HepG2 (cell line): Measurements from ENCODE around the gene MAPK7. TPM values are rescaled to one million over a fixed set of nuclear protein-coding genes. Genes with fewer than 3 reads are reported as not detected.

Source experiments
- ATF2 ChIP-seq: sonication (generic); formaldehyde crosslinking; IDR thresholded peaks from 2 replicates; pipeline ENCODE4 v1.4.0; 2020; ENCODE audit warnings: missing genetic modification reagents
- HNF1A ChIP-seq, 2 experiments: sonication (generic) in 1 of 2; formaldehyde crosslinking in 1 of 2; IDR thresholded peaks; 2 replicates each; pipeline versions ENCODE4 v1.4.0 to v1.6.1; 2016 to 2020; ENCODE audit warnings: borderline replicate concordance in 1 of 2, low read depth in 1 of 2, mild to moderate bottlenecking in 1 of 2, missing genetic modification reagents in 1 of 2
- HOXD1 ChIP-seq: sonication (generic); formaldehyde crosslinking; IDR thresholded peaks from 2 replicates; pipeline ENCODE4 v1.5.0; 2020; ENCODE audit warnings: missing genetic modification reagents
- IKZF4 ChIP-seq: sonication (generic); formaldehyde crosslinking; IDR thresholded peaks from 2 replicates; pipeline ENCODE4 v1.5.1; 2020; ENCODE audit warnings: borderline replicate concordance, mild to moderate bottlenecking, low read depth, missing genetic modification reagents; ENCODE audit errors: not compliant biosample characterization
- KMT2B ChIP-seq: IDR thresholded peaks from 2 replicates; pipeline ENCODE4 v1.6.1; 2016; ENCODE audit warnings: missing genetic modification reagents, missing compliant biosample characterization
- MIER2 ChIP-seq: IDR thresholded peaks from 2 replicates; pipeline ENCODE4 v1.6.1; 2016; ENCODE audit warnings: missing biosample characterization, missing genetic modification reagents
- MNT ChIP-seq: fragments of 450-650 bp; IDR thresholded peaks from 2 replicates; pipeline ENCODE4 v1.6.1; 2016
- NKX3-1 ChIP-seq: sonication (generic); formaldehyde crosslinking; IDR thresholded peaks from 2 replicates; pipeline ENCODE4 v1.5.0; 2020; ENCODE audit warnings: missing genetic modification reagents
- POLR2A ChIP-seq, 2 experiments: IDR thresholded peaks; 2 replicates each; pipeline ENCODE4 v1.6.1; 2011; ENCODE audit warnings: low read depth in 2 of 2, low read length in 2 of 2, mild to moderate bottlenecking in 1 of 2, moderate library complexity in 1 of 2; ENCODE audit not compliant: insufficient read depth in 1 of 2
- RBFOX2 ChIP-seq: fragments of 200-400 bp; formaldehyde crosslinking; IDR thresholded peaks from 2 replicates; pipeline ENCODE4 v1.6.1; 2017; ENCODE audit warnings: low read depth, mild to moderate bottlenecking, low read length
- RBM22 ChIP-seq: fragments of 200-400 bp; formaldehyde crosslinking; optimal IDR thresholded peaks from 2 replicates; pipeline ENCODE3; 2017; ENCODE audit warnings: mild to moderate bottlenecking, low read length, moderate library complexity
- RFX5 ChIP-seq: IDR thresholded peaks from 2 replicates; pipeline ENCODE4 v1.6.1; 2011; ENCODE audit warnings: low read depth, low read length, improper control_type of control experiment
- SYNCRIP ChIP-seq: fragments of 200-400 bp; formaldehyde crosslinking; IDR thresholded peaks from 2 replicates; pipeline ENCODE4 v1.6.1; 2018; ENCODE audit warnings: mild to moderate bottlenecking, low read depth, low read length; ENCODE audit not compliant: insufficient read depth
- ZMAT3 ChIP-seq: sonication (generic); formaldehyde crosslinking; conservative IDR thresholded peaks from 2 replicates; pipeline ENCODE4 v1.7.0; 2021; ENCODE audit warnings: missing genetic modification reagents
- ZNF331 ChIP-seq: sonication (generic); formaldehyde crosslinking; IDR thresholded peaks from 2 replicates; pipeline ENCODE4 v1.4.0; 2020; ENCODE audit warnings: missing genetic modification reagents
- ZNF501 ChIP-seq: sonication (generic); formaldehyde crosslinking; IDR thresholded peaks from 2 replicates; pipeline ENCODE4 v1.5.1; 2020; ENCODE audit warnings: mild to moderate bottlenecking, moderate library complexity, missing genetic modification reagents
- ZSCAN29 ChIP-seq: sonication (generic); formaldehyde crosslinking; conservative IDR thresholded peaks from 2 replicates; pipeline ENCODE4 v1.4.0; 2020; ENCODE audit warnings: mild to moderate bottlenecking, missing genetic modification reagents
- polyA plus RNA-seq, 8 experiments: library from polyadenylated mRNA; depleted of rRNA in 3 of 8; stranded (reverse) in 7 of 8; unstranded in 1 of 8; fragments of >200 nt; fragmentation: Illumina TruSeq in 4 of 8; extraction: Trizol in 4 of 8; gene quantifications; 2 replicates each; pipeline versions ENCODE4 v1.2.1 to v1.2.3, GENCODE V29; 2011 to 2016; ENCODE audit warnings: low read depth in 4 of 8, missing spikeins in 1 of 8, mixed read lengths in 1 of 8; ENCODE audit not compliant: insufficient read depth in 1 of 8
- total RNA-seq, 5 experiments: library from RNA; depleted of rRNA; stranded (reverse); fragments of >200 nt; fragmentation: Illumina TruSeq; extraction: Trizol; gene quantifications; 2 replicates each; pipeline ENCODE4 v1.2.3, GENCODE V29; 2016; ENCODE audit warnings: low read depth in 1 of 5
- TF ChIP-seq, protein P1 (sequence below): sonication (generic); formaldehyde crosslinking; IDR thresholded peaks from 2 replicates; pipeline ENCODE4 v1.5.0; 2020; ENCODE audit warnings: missing genetic modification reagents
- TF ChIP-seq, protein P2 (sequence below): IDR thresholded peaks from 2 replicates; pipeline ENCODE4 v1.6.1; 2016; ENCODE audit warnings: mild to moderate bottlenecking, missing biosample characterization, missing genetic modification reagents

Gene MAPK7
- total and polyA plus RNA-seq, 2 of the 13 experiments (the other 11 are each of a cell fraction or from before 2014, with no cell fraction given), result 2.9 to 5.9 TPM

DNA sequence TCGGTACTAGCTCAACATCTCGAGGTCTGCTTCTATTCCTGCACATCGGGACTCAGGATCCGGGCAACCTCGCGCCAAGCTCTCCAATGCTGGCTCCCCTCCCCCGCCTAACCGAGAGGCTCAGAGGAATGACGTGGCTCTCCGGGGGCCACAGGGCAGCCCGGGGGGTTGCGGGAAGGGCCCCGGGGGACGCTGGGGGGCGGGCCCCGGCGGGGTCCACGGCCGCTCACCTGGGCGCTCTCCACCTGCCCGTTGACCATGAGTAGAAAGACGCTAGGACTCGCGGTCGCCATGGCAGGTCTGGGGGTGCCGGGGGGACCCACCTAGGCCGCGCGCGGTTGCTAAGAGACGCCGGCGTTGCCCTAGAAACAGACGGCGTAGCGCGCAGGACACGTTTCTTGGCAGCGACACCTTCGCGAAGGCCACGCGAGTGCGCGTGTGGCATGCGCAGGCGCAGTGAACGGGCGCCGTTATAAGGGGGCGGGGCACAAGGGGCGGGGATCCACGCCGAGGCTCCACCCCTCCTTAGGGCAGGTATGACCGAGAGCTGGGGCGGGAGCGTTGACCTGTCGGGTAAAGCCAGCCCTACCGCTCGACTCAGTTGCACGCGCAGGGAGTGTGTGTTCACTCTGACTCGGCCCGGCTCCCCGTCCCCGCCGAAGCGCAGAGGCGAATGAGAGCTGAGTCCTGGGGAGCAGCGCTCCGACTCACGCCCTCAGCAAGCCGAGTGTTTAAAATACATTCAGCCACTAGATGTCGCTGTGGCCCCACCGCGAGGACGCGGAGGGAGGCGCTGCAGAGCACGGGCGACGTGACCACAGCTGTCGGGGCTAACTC, 15.8 kb upstream of the MAPK7 start, which contains the start of gene B9D1 (continued):
- TF ChIP-seq HNF1A (IDR thresholded peaks at IDR 0.05; ENCODE audit: low read depth) (no peak), HNF1A (CRISPR knock-in tag; IDR thresholded peaks at IDR 0.05; ENCODE audit: borderline replicate concordance) (peak; percentile 50; the same call in 1 of the 2 replicates), SYNCRIP (no peak), RFX5 (peak; percentile 97), ZSCAN29 (CRISPR knock-in tag) (no peak), HOXD1 (peak; percentile 34; the same call in 1 of the 2 replicates), RBM22 (peak; percentile 93), MNT (peak; percentile 68), POLR2A (IDR thresholded peaks at IDR 0.05; ENCODE audit: insufficient read depth in 1 of 2, low read depth in 2 of 2, low read length in 2 of 2) (peak in 1 of 2 experiments; percentile 72; a peak in 3 of 4 replicates), RBFOX2 (peak; percentile 79), IKZF4 (peak; percentile 38), KMT2B (CRISPR knock-in tag) (peak; percentile 41), NKX3-1 (CRISPR knock-in tag) (no peak; the same call in 1 of the 2 replicates), ZMAT3 (CRISPR knock-in tag) (no peak; the same call in none of the 2 replicates), ATF2 (CRISPR knock-in tag) (peak; percentile 71), MIER2 (CRISPR knock-in tag) (peak; percentile 61; the same call in 1 of the 2 replicates), ZNF331 (peak; percentile 51; the same call in 1 of the 2 replicates), ZNF501 (CRISPR knock-in tag) (peak; percentile 83)
- TF ChIP-seq, protein P1, sequence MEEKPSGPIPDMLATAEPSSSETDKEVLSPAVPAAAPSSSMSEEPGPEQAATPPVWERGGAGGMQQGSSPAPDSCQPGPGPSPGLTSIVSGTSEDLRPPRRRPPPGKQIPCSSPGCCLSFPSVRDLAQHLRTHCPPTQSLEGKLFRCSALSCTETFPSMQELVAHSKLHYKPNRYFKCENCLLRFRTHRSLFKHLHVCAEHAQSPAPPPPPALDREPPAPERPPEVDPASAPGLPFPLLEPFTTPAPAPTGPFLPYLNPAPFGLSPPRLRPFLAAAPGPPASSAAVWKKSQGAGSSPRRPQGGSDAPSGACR (CRISPR knock-in tag), result 0 out of 2 replicates have a peak, but pooled peaks have one; percentile 81
- TF ChIP-seq, protein P2, sequence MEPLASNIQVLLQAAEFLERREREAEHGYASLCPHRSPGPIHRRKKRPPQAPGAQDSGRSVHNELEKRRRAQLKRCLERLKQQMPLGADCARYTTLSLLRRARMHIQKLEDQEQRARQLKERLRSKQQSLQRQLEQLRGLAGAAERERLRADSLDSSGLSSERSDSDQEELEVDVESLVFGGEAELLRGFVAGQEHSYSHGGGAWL (CRISPR knock-in tag), result peak; percentile 50
